Smooth muscle cell (in vitro differentiated cells): ENCODE results near the gene TMEM139. TPM values are rescaled to one million over a fixed set of nuclear protein-coding genes. Genes with fewer than 3 reads are reported as not detected.

Experiments
- DNase-seq: peaks from one replicate; lab custom pipeline; 2025; ENCODE audit not compliant: unreplicated experiment; lab: John Stamatoyannopoulos, UW
- H2AFZ ChIP-seq: fragments of 200-600 bp; sonication (generic); 2 replicates; pipeline ENCODE4 v1.6.0; 2016; ENCODE audit warnings: antibody characterized with exemption, low read depth, mild to moderate bottlenecking
- H3F3A ChIP-seq: fragments of 200-600 bp; sonication (generic); 2 replicates; pipeline ENCODE4 v1.6.0; 2017; ENCODE audit warnings: antibody characterized with exemption, low read depth
- H3K27ac ChIP-seq: fragments of 200-600 bp; sonication (generic); 2 replicates; pipeline ENCODE4 v1.5.1; 2016; ENCODE audit warnings: low read depth, mild to moderate bottlenecking
- H3K27me3 ChIP-seq: fragments of 200-600 bp; sonication (generic); 2 replicates; pipeline ENCODE4 v1.6.1; 2016; ENCODE audit warnings: low read depth, mild to moderate bottlenecking
- H3K36me3 ChIP-seq: fragments of 200-600 bp; sonication (generic); 2 replicates; pipeline ENCODE4 v1.5.1; 2016; ENCODE audit warnings: low read depth
- H3K4me1 ChIP-seq: fragments of 200-600 bp; sonication (generic); 2 replicates; pipeline ENCODE4 v1.5.1; 2016; ENCODE audit warnings: low read depth
- H3K4me2 ChIP-seq: fragments of 200-600 bp; sonication (generic); 2 replicates; pipeline ENCODE4 v1.6.0; 2016; ENCODE audit warnings: mild to moderate bottlenecking
- H3K4me3 ChIP-seq: fragments of 200-600 bp; sonication (generic); 2 replicates; pipeline ENCODE4 v1.5.1; 2016; ENCODE audit warnings: mild to moderate bottlenecking
- H3K79me2 ChIP-seq: fragments of 200-600 bp; sonication (generic); 2 replicates; pipeline ENCODE4 v1.6.0; 2016; ENCODE audit warnings: low read depth, mild to moderate bottlenecking
- H3K9ac ChIP-seq: fragments of 200-600 bp; sonication (generic); 2 replicates; pipeline ENCODE4 v1.6.0; 2016; ENCODE audit warnings: low read depth
- H3K9me3 ChIP-seq: fragments of 200-600 bp; sonication (generic); replicated peaks from 2 replicates; pipeline ENCODE4 v1.5.1; 2016; ENCODE audit warnings: low read depth
- H4K20me1 ChIP-seq: fragments of 200-600 bp; sonication (generic); 2 replicates; pipeline ENCODE4 v1.6.0; 2016; ENCODE audit warnings: low read depth
- CTCF ChIP-seq: fragments of 200-600 bp; sonication (generic); IDR thresholded peaks from 2 replicates; pipeline ENCODE4 v1.5.1; 2017; ENCODE audit warnings: borderline replicate concordance, mild to moderate bottlenecking, antibody characterized with exemption; ENCODE audit not compliant: insufficient read depth, poor library complexity, severe bottlenecking
- WGBS: methylation state at CpG from one replicate; pipeline ENCODE4 v1.1.7; 2016; ENCODE audit warnings: low lambda C conversion rate; 5-methylcytosine and 5-hydroxymethylcytosine counted together
- polyA plus RNA-seq: library from polyadenylated mRNA; unstranded; fragments of >200 nt; fragmentation: Nextera tagmentation; extraction: Ambion mirVana; gene quantifications from 2 replicates; pipeline ENCODE4 v1.2.1, GENCODE V29; 2016
- total RNA-seq: library from RNA; depleted of rRNA; stranded (reverse); fragments of >200 nt; gene quantifications from 2 replicates; pipeline ENCODE4 v1.2.3, GENCODE V29; 2014

Gene TMEM139
- total and polyA plus RNA-seq, 2 experiments from 2014 or later: 0.93 to 9.1 TPM

- Histone ChIP-seq H3K9me3 (no peaks in the 10 kb centered on the region), H4K20me1 (no peaks in the 10 kb centered on the region), H3K4me1 (no peaks in the 10 kb centered on the region), H3K4me2 (no peak overlapping the region), H2AFZ (no peak overlapping the region), H3K9ac (no peak overlapping the region), H3K36me3 (no peaks in the 10 kb centered on the region), H3K4me3 (no peak overlapping the region), H3K79me2 (no peaks in the 10 kb centered on the region), H3K27ac (no peak overlapping the region), H3F3A (no peaks in the 10 kb centered on the region), H3K27me3 (no peaks in the 10 kb centered on the region)
- TF ChIP-seq CTCF: no peak
- WGBS: 36% methylated on average over 3 of the region's 3 CpGs
- DNase-seq: no peak
Measured at GRCh38 chr7:143255564-143255963, 29.2 kb upstream of the TMEM139 start.

DNA sequence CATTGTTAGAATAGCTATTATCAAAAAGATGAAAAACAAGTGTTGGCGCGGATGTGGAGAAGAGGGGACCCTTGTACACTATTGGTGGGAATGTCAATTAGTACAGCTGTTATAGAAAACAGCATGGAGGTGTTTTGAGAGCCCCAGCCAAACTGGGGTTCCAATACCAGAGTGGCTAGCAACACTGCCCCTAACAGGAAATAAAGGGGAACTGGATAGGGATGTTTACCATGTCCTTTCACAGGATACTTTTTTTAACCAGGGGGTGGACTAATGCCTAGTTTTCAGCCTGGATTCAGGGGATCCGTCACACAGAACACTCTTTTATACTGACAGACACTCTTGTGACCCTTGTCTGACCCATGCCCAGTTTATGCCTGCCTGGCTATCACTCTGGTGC lies 28.4 kb upstream of the TMEM139 start:
- WGBS: 87% methylated on average over 3 of the region's 3 CpGs

GRCh38 chr7:143256932-143257331 lies 27.8 kb upstream of the TMEM139 start:
- DNase-seq: no peak
- Histone ChIP-seq H4K20me1 (no peaks in the 10 kb centered on the region), H3K36me3 (no peaks in the 10 kb centered on the region), H3F3A (no peaks in the 10 kb centered on the region), H3K27me3 (no peaks in the 10 kb centered on the region), H3K27ac (no peak overlapping the region), H3K9me3 (no peaks in the 10 kb centered on the region), H3K4me1 (no peaks in the 10 kb centered on the region), H3K79me2 (no peaks in the 10 kb centered on the region), H2AFZ (no peak overlapping the region), H3K4me2 (no peak overlapping the region), H3K9ac (no peak overlapping the region), H3K4me3 (no peak overlapping the region)
- WGBS: 87% methylated on average over 4 of the region's 4 CpGs
- no peak for TF ChIP-seq CTCF

More for the DNA sequence above, 28.4 kb upstream of the TMEM139 start:
- Histone ChIP-seq H3K4me3 (no peak overlapping the region), H3K4me2 (no peak overlapping the region), H2AFZ (no peak overlapping the region), H3K9me3 (no peaks in the 10 kb centered on the region), H3K9ac (no peak overlapping the region), H3K36me3 (no peaks in the 10 kb centered on the region), H3F3A (no peaks in the 10 kb centered on the region), H4K20me1 (no peaks in the 10 kb centered on the region), H3K4me1 (no peaks in the 10 kb centered on the region), H3K27ac (no peak overlapping the region), H3K27me3 (no peaks in the 10 kb centered on the region), H3K79me2 (no peaks in the 10 kb centered on the region)
- no peak for TF ChIP-seq CTCF
- no peak for DNase-seq

DNA sequence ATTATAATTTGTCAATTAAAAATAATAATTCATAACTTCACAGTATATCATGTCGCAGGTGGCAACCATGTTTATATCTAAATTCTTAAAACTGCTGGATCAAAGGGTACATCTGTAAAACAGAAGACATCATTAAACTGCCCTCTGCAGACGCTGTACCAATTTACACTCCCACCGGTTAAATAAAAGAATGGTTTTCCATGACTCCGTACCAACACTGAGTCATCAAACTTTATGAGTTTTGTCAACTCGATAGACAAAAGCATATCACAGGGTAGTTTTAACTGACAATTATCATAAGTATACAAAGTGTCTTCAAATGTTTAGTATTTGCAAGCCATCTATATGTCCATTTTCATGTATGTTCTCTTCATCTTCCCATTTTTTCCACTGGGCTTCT lies 27.3 kb upstream of the TMEM139 start:
- TF ChIP-seq CTCF: no peak
- Histone ChIP-seq H3K9ac (no peak overlapping the region), H3K4me3 (no peak overlapping the region), H4K20me1 (no peaks in the 10 kb centered on the region), H3F3A (no peaks in the 10 kb centered on the region), H3K9me3 (no peaks in the 10 kb centered on the region), H3K36me3 (no peaks in the 10 kb centered on the region), H3K27ac (no peak overlapping the region), H2AFZ (no peak overlapping the region), H3K79me2 (no peaks in the 10 kb centered on the region), H3K27me3 (no peaks in the 10 kb centered on the region), H3K4me2 (no peak overlapping the region), H3K4me1 (no peaks in the 10 kb centered on the region)
- DNase-seq: no peak
- 48% methylated on average over 5 of the region's 5 CpGs for WGBS
